PC-3 (cell line): ENCODE results near the gene FMO2.

Experiments used
- EZH2 ChIP-seq: fragments of 300-600 bp; sonication (generic); IDR thresholded peaks from one replicate; pipeline ENCODE4 v1.6.1; 2017; ENCODE audit warnings: antibody characterized with exemption, mild to moderate bottlenecking, low read length; ENCODE audit not compliant: unreplicated experiment
- TF ChIP-seq, protein P1 (sequence below): fragments of 300-600 bp; sonication (generic); conservative IDR thresholded peaks from 2 replicates; pipeline ENCODE4 v1.5.1; 2017; ENCODE audit warnings: antibody characterized with exemption, low read depth, mild to moderate bottlenecking, low read length

DNA sequence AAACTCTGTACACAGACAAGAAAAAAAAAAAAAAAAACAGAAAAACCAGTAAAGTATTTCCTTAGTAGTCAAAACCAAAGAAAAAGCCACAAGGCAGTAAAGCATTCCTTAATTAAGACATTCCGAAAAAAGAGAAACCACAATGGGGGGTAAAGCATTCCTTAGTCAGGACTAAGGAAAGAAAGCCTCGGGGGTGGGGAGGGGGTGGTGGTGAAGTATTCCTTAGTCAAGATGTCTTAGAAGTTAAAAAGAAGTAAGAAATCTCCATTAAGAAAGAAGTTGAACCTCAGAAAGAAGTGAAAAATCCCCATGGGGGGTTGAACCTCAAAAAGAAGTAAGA is 35.0 kb downstream of the FMO2 start:
- TF ChIP-seq, protein P1, sequence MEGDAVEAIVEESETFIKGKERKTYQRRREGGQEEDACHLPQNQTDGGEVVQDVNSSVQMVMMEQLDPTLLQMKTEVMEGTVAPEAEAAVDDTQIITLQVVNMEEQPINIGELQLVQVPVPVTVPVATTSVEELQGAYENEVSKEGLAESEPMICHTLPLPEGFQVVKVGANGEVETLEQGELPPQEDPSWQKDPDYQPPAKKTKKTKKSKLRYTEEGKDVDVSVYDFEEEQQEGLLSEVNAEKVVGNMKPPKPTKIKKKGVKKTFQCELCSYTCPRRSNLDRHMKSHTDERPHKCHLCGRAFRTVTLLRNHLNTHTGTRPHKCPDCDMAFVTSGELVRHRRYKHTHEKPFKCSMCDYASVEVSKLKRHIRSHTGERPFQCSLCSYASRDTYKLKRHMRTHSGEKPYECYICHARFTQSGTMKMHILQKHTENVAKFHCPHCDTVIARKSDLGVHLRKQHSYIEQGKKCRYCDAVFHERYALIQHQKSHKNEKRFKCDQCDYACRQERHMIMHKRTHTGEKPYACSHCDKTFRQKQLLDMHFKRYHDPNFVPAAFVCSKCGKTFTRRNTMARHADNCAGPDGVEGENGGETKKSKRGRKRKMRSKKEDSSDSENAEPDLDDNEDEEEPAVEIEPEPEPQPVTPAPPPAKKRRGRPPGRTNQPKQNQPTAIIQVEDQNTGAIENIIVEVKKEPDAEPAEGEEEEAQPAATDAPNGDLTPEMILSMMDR, result no peak
- TF ChIP-seq EZH2, result no peak
